ENCODE measurements around the gene ARSG.

The ARSG gene

DNA sequence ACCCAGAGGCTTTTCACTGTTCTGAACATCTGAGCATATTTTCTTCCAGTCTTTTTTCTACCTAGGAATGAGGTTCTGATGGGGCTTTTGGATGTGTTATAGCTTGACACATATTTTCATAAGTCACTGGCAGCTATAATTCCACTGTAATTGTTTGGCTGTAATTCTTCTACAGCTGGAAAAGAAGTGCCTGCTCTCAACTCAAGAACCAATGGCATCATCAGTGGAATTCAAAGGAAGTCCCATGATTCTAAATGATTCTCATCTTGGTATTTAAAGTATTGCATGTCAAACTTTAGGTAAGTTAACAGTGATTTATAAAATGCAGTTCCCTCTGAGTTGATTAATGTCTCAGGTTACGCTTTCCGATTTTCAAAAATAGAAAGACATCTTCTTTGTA, 149.2 kb downstream of the ARSG start:
- no peak overlapping the region for H2AFZ ChIP-seq (ENCODE audit: low read depth)
- no peak overlapping the region for H3K27ac ChIP-seq
- no peaks in the 10 kb centered on the region for H3K79me2 ChIP-seq (ENCODE audit: insufficient read depth, low read depth)
- H4K20me1 ChIP-seq (ENCODE audit: insufficient read depth), result no peaks in the 10 kb centered on the region
- no peak overlapping the region for H3K4me3 ChIP-seq (IDR thresholded peaks at IDR 0.05; ENCODE audit: insufficient read depth, low read depth, low read length)
- peaks cover 35% of the 10 kb centered on the region for H3K4me1 ChIP-seq (ENCODE audit: low read depth, poor library complexity, severe bottlenecking)
- no peak overlapping the region for H3K4me2 ChIP-seq
- no peak overlapping the region for H3K9ac ChIP-seq
- TF ChIP-seq, protein P1, sequence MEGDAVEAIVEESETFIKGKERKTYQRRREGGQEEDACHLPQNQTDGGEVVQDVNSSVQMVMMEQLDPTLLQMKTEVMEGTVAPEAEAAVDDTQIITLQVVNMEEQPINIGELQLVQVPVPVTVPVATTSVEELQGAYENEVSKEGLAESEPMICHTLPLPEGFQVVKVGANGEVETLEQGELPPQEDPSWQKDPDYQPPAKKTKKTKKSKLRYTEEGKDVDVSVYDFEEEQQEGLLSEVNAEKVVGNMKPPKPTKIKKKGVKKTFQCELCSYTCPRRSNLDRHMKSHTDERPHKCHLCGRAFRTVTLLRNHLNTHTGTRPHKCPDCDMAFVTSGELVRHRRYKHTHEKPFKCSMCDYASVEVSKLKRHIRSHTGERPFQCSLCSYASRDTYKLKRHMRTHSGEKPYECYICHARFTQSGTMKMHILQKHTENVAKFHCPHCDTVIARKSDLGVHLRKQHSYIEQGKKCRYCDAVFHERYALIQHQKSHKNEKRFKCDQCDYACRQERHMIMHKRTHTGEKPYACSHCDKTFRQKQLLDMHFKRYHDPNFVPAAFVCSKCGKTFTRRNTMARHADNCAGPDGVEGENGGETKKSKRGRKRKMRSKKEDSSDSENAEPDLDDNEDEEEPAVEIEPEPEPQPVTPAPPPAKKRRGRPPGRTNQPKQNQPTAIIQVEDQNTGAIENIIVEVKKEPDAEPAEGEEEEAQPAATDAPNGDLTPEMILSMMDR (conservative IDR thresholded peaks at IDR 0.05; ENCODE audit: low read depth, low read length), result no peak
- H3K27me3 ChIP-seq (ENCODE audit: insufficient read depth, low read depth), result no peaks in the 10 kb centered on the region
- H3K36me3 ChIP-seq (ENCODE audit: insufficient read depth), result no peaks in the 10 kb centered on the region

DNA sequence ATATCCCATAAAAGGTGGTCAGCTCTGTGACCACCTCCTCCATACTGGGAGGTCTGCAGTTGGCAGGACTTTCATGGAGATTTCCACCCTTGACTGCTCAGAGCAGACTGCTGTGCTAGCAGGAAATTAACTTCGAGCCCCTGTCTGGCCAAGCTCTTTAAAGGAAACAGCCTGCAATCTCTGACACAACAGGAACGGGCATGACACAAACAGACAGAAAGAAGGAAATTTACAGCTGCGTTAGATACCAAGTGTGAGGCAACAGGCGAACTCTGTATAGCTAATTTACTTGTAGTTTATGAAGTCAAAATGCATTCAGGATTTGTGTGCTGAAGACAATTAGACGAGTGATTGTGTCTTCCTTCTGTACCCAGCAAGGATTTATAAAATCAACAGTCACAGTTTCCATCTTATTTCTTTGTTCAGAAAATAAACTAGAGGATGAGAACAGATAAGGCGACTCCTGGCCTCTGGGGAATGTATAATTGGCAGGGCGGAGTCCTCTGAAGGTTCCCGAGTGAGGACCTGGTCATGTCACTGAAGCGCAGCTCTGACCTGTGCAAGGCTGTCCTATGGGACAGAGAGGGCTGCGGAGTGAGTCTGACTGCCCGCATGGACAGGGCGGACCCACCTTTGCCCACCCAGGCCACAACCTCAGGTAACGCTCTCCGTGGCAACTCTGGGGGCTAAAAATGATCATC, 149.9 kb downstream of the ARSG start:
- Histone ChIP-seq H4K20me1 (ENCODE audit: insufficient read depth) (no peaks in the 10 kb centered on the region), H3K27ac (no peak overlapping the region), H2AFZ (ENCODE audit: low read depth) (no peak overlapping the region), H3K36me3 (ENCODE audit: insufficient read depth) (no peaks in the 10 kb centered on the region), H3K27me3 (ENCODE audit: insufficient read depth, low read depth) (no peaks in the 10 kb centered on the region), H3K79me2 (ENCODE audit: insufficient read depth, low read depth) (no peaks in the 10 kb centered on the region), H3K4me2 (no peak overlapping the region), H3K4me3 (IDR thresholded peaks at IDR 0.05; ENCODE audit: insufficient read depth, low read depth, low read length) (no peak overlapping the region), H3K4me1 (ENCODE audit: low read depth, poor library complexity, severe bottlenecking) (peaks cover 28% of the 10 kb centered on the region), H3K9ac (no peak overlapping the region)
- TF ChIP-seq, protein P1 (conservative IDR thresholded peaks at IDR 0.05; ENCODE audit: low read depth, low read length), result no peak

DNA sequence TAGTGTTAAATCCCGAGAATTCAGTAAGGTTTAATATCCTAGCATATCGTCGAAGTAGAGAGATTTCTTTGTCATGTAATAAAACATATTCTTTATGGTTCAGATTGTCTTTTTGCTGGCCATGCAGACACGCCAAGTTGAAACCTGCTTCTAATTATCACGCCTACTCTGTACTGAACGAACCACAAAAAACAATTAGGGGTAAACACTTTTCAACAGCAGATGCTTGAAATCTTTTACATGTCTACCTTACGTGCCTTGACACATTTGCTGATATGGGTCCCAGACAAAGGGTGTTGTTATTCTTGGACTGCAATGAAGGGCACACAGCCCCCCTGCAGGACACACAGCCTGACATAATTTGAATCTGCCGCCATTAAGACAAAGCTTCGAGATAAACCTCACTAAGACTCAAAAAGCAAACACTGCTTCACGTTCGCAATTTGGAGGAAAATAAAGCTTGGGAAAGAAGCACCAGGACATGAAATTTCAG, 152.7 kb downstream of the ARSG start:
- no peaks in the 10 kb centered on the region for H4K20me1 ChIP-seq (ENCODE audit: insufficient read depth)
- H3K4me2 ChIP-seq, result no peak overlapping the region
- no peaks in the 10 kb centered on the region for H3K27me3 ChIP-seq (ENCODE audit: insufficient read depth, low read depth)
- H3K4me1 ChIP-seq (ENCODE audit: low read depth, poor library complexity, severe bottlenecking), result no peaks in the 10 kb centered on the region
- H3K27ac ChIP-seq, result no peak overlapping the region
- no peak overlapping the region for H3K9ac ChIP-seq
- no peak overlapping the region for H2AFZ ChIP-seq (ENCODE audit: low read depth)
- TF ChIP-seq, protein P1 (conservative IDR thresholded peaks at IDR 0.05; ENCODE audit: low read depth, low read length), result no peak
- no peaks in the 10 kb centered on the region for H3K36me3 ChIP-seq (ENCODE audit: insufficient read depth)
- H3K79me2 ChIP-seq (ENCODE audit: insufficient read depth, low read depth), result no peaks in the 10 kb centered on the region
- H3K4me3 ChIP-seq (IDR thresholded peaks at IDR 0.05; ENCODE audit: insufficient read depth, low read depth, low read length), result no peak overlapping the region

DNA sequence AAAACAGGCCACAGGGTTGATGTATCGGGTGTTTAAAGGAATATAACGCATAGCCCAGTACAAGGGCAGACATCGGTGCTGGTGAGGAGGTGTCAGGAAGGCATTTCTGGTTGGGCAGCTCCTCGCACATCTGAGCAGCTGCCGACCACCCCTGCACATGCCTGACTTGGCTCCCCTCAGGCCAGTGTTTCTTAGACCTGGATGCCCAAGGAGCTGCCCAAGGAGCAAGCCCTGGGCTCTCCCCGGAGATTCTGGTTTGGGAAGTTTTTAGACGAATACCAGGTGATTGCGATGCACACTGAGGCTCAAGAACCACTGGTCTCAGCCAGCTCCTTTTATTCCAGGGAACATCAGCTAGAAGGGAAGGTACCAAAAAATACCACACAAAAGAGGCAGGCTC, 154.4 kb downstream of the ARSG start:
- TF ChIP-seq, protein P1 (conservative IDR thresholded peaks at IDR 0.05; ENCODE audit: low read depth, low read length), result no peak
- H3K4me1 ChIP-seq (ENCODE audit: low read depth, poor library complexity, severe bottlenecking), result no peaks in the 10 kb centered on the region
- H4K20me1 ChIP-seq (ENCODE audit: insufficient read depth), result no peaks in the 10 kb centered on the region
- no peak overlapping the region for H2AFZ ChIP-seq (ENCODE audit: low read depth)
- H3K27me3 ChIP-seq (ENCODE audit: insufficient read depth, low read depth), result no peaks in the 10 kb centered on the region
- no peak overlapping the region for H3K27ac ChIP-seq
- no peak overlapping the region for H3K9ac ChIP-seq
- H3K36me3 ChIP-seq (ENCODE audit: insufficient read depth), result no peaks in the 10 kb centered on the region
- no peaks in the 10 kb centered on the region for H3K79me2 ChIP-seq (ENCODE audit: insufficient read depth, low read depth)
- H3K4me2 ChIP-seq, result no peak overlapping the region
- H3K4me3 ChIP-seq (IDR thresholded peaks at IDR 0.05; ENCODE audit: insufficient read depth, low read depth, low read length), result no peak overlapping the region
